ENCODE measurements around the gene CTU2.
A peak's percentile ranks its signal among the peaks of the same experiment; 100 is the strongest.

The CTU2 gene

DNA sequence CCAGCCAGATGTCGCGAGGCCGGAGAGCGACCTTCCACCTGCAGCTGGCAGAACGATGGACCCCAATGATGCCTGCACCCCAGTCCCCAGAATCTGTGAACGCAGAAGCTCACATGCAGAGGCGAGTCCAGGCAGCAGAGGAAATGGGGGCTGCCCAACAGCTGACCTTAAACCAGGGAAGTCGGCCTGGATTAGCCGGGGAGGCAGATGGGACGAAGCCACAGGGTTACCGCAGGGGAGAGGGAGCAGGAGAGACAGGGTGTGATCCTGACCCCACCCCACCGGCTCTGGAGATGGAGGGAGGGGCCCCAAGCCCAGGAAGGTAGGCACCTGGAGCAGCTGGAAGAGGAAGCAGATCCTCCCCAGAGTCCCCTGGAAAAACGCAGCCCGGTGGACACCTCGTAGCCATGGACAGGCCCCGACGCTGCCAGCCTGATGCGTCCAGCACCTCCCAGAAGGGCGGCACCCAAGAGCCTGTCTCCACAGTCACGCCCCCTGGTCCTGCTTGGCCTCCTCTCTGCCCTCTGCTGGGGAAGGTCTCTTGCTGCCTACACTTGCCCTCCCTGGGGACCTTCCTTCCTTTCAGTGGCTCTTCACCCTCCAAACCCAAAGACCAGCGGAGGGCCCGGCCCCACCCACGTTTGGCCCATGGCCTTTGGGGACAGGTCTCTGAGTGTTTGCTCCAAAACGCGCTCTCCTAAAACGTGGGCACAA is 41.4 kb downstream of the CTU2 start:
- DNase-seq, result no peak

GRCh38 chr16:88748364-88748763 is 42.1 kb downstream of the CTU2 start:
- no peak for DNase-seq

GRCh38 chr16:88749358-88749757 is 43.1 kb downstream of the CTU2 start:
- no peak for DNase-seq

DNA sequence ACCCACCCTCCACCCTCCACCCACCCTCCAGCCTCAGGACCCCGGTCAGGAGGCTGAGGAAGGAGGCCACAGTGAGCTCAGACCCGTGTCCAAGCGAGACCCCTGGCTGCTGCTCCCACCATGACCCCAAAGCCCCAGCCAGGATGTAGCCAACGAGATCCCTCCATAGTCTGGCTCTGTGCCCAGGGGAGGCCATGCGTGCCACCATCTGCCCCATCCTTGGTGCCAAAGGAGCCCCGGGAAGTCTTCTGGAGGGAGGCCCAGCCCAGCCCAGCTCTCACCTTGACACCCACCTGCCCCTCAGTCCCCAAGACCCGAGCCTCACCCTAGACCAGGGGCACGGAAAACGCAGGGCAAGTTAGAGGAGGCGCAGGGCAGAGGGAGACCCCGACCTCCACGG is 44.6 kb downstream of the CTU2 start:
- DNase-seq, result no peak

- no peak for DNase-seq
These were observed 46.2 kb downstream of the CTU2 start for GRCh38 chr16:88752386-88753002.

GRCh38 chr16:88753191-88753590 is 46.9 kb downstream of the CTU2 start:
- DNase-seq, result no peak

GRCh38 chr16:88753602-88754001 is 47.3 kb downstream of the CTU2 start:
- no peak for DNase-seq

- no peak for DNase-seq
These were observed 48.0 kb downstream of the CTU2 start for GRCh38 chr16:88754109-88754911.

DNA sequence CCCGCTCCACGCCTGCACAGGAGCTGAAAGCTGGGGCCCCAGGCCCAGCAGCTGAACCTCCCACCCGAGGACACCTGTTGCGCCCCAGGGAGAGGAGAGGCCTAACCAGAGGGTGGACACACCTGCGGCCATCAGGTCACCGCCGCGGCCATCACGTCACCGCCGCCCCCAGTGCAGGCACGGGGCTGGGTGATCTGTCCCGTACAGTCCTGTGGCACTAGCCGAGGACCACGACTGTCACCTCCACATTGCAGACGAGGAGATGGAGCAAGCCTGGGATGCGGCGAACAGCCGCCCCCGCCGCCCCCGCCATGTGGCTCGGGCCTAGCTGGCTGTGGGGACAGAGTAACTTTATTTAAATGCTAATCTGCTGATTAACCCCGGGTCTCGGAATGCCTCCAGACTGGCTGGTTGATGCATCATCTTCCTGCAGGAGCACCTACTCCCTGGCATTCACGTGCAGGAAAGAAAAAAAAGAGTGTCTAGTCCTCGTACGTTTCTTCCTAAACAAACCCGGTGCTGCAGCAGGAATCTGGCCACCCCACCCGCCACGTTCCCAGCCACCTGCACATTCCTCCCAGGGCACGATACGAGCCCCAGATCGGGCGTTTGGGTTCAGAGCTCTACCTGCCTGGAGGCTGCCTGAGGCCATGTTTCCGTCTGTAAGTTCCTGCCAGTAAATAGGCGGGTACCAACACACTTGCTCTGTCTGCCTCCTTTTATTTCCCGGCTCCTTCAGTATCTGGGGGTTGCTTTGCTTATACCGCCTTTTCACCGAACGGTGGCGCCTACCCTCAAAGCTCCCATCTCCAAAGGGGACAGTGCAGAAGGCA is 48.8 kb downstream of the CTU2 start:
- no peak for DNase-seq

- DNase-seq, result no peak
These were observed 49.6 kb downstream of the CTU2 start for GRCh38 chr16:88755745-88756443.

DNA sequence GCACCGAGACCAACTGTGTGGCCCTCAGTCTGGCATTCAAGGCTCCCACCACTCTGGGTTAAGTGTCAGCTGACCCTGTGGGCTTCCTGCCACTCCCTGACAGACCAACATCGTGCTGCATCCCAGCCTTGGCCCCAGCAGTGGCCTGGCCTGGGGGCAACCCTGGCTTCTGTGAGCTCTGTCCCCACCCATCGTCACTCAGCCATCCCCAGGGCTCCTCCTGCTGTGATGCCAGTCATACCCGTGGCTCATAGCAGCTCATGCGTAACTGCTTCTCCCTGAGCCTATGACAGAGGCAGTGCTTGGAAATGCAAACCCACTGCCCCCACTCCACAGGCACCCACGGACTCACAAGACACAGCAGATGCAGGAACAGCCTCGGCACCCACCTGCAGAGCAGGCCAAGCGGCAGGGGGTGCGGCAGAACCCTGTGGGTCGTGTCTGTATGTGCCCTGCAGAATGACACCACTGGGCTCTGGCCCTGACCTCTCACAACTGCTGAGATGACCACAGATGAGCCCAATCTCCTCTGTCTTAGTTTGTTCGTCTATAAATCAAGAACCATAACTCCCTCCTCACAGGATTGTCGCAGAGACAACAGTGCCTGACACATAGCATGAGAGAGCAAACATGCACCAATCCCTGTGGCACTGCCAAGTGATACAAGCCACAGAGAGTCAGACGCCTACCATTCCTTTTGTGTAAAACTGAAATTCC is 52.1 kb downstream of the CTU2 start:
- DNase-seq, result no peak

GRCh38 chr16:88758944-88759244 is 52.6 kb downstream of the CTU2 start:
- no peak for DNase-seq

- DNase-seq, result peak; percentile 67
These were observed 53.1 kb downstream of the CTU2 start for GRCh38 chr16:88759245-88759975.

GRCh38 chr16:88759976-88760350 is 53.7 kb downstream of the CTU2 start:
- no peak for DNase-seq

- no peak for DNase-seq
These were observed 54.3 kb downstream of the CTU2 start for GRCh38 chr16:88760424-88761142.

DNA sequence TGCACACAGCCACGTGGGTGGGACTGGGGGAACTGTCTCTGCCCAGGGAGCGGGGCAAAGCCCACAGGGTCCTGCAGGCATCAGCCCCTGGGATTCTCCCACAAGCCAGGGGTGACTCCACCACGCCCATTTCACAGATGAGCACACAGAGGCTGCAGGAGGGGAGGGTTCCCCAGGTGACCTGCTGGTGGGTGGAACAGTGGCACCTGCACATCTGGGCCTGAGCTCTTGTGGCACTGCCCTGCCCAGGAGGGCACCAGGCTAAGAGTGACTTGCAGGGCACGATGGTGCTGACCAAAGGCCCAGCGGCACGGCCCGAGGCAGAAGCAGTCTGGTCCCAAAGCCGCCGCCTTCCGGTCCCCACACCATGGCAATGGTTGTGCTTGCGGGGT is 54.8 kb downstream of the CTU2 start:
- no peak for DNase-seq

- DNase-seq, result no peak
These were observed 55.5 kb downstream of the CTU2 start for GRCh38 chr16:88761830-88762229.

- DNase-seq, result no peak
These were observed 56.1 kb downstream of the CTU2 start for GRCh38 chr16:88762258-88762870.

DNA sequence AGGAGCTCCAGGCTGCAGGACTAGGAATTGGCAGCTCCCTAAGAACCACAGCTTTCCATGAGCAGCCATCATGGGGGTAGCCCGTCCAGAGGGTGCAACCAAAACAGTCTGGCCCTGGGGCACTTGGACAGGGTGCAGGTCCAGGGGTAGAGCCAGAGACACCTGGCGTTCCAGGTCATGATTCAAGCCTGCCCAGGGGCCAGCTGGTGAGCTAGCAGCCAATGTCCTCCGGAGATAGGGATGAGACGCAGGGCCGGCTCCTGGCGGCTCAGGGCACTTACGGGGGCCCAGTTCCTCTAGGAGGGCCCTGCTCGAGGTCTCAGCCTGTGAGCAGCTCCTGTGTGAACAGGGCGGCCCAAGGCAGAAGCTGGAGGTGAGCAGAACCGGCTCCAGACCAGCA is 56.6 kb downstream of the CTU2 start:
- DNase-seq, result no peak

GRCh38 chr16:88763502-88764053 is 57.3 kb downstream of the CTU2 start:
- DNase-seq, result no peak
